ENCODE results near the gene DISC1.
A peak's percentile ranks its signal among the peaks of the same experiment; 100 is the strongest.
"Not testable (repeated sequence)": the region's sequence is repeated elsewhere in the genome, so short reads cannot be mapped to it uniquely, and the experiment has no call there.

The DISC1 gene

GRCh38 chr1:231779081-231779480 lies 152.5 kb downstream of the DISC1 start:
- DNase-seq: no peak

- DNase-seq: peak; percentile 67
These were observed 155.3 kb downstream of the DISC1 start for GRCh38 chr1:231781892-231782291.

- not testable (repeated sequence) for DNase-seq
These were observed 158.5 kb downstream of the DISC1 start for GRCh38 chr1:231785073-231785472.

- DNase-seq: peak; percentile 24
These were observed 159.5 kb downstream of the DISC1 start for GRCh38 chr1:231786126-231786525.

- no peak for DNase-seq
These were observed 166.0 kb downstream of the DISC1 start for GRCh38 chr1:231792634-231793033.

- DNase-seq: no peak
These were observed 167.3 kb downstream of the DISC1 start for GRCh38 chr1:231793893-231794292.

GRCh38 chr1:231796141-231796540 lies 169.6 kb downstream of the DISC1 start:
- no peak for DNase-seq

GRCh38 chr1:231799363-231799986 lies 172.9 kb downstream of the DISC1 start:
- no peak for DNase-seq

- no peak for DNase-seq
These were observed 173.5 kb downstream of the DISC1 start for GRCh38 chr1:231800108-231800507.

- no peak for DNase-seq
These were observed 174.5 kb downstream of the DISC1 start for GRCh38 chr1:231801042-231801585.

GRCh38 chr1:231803353-231803752 lies 176.8 kb downstream of the DISC1 start:
- DNase-seq: peak; percentile 65

- DNase-seq: peak; percentile 88
These were observed 180.3 kb downstream of the DISC1 start for GRCh38 chr1:231806623-231807495.

- no peak for DNase-seq
These were observed 181.0 kb downstream of the DISC1 start for GRCh38 chr1:231807541-231807940.

- no peak for DNase-seq
These were observed 181.5 kb downstream of the DISC1 start for GRCh38 chr1:231808116-231808515.

- peak; percentile 87 for DNase-seq
These were observed 182.4 kb downstream of the DISC1 start for GRCh38 chr1:231808990-231809389.

GRCh38 chr1:231810415-231810814 lies 183.8 kb downstream of the DISC1 start:
- no peak for DNase-seq

- no peak for DNase-seq
These were observed 187.4 kb downstream of the DISC1 start for GRCh38 chr1:231814021-231814420.

GRCh38 chr1:231814521-231814920 lies 187.9 kb downstream of the DISC1 start:
- no peak for DNase-seq

- DNase-seq: no peak
These were observed 191.2 kb downstream of the DISC1 start for GRCh38 chr1:231817801-231818200.

GRCh38 chr1:231818337-231818736 lies 191.7 kb downstream of the DISC1 start:
- DNase-seq: no peak

- no peak for DNase-seq
These were observed 194.7 kb downstream of the DISC1 start for GRCh38 chr1:231821281-231821680.

GRCh38 chr1:231822041-231822440 lies 195.5 kb downstream of the DISC1 start:
- no peak for DNase-seq

GRCh38 chr1:231826566-231826965 lies 200.0 kb downstream of the DISC1 start:
- DNase-seq: no peak
